Stimulated activated CD4-positive, alpha-beta T cell treated with anti-CD3 and anti-CD28 coated beads, Interleukin-2, amount 100 ng/mL, for 4 hours (primary cell): ENCODE measurements around the gene MYOM1.
"Not testable (repeated sequence)": the region's sequence is repeated elsewhere in the genome, so short reads cannot be mapped to it uniquely, and the experiment has no call there.

Experiments used
- DNase-seq: peaks from one replicate; pipeline ENCODE4 v3.0.0-alpha.2; 2020; ENCODE audit warnings: low read depth

MYOM1 gene

DNA sequence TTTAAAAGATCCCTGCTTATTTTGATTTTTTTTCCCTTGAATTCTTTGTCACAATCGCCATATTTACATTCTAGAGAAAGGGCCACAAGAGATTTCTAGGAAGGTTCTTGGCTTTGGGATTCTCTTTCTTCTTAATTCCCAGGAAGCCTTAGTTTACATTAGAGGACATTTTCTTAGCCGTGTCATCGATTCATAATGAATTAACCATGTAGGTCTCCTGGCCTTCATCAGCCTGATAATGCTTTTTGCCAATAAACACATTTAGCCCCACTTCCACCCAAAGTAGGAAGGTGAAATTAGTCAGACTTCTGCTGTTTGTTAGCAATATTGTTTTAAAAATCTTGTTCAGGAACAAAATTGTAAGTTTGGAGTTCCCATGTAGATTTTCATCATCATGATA, 135.6 kb downstream of the MYOM1 start:
- DNase-seq, result no peak

- no peak for DNase-seq
Measured at GRCh38 chr18:3083766-3084165, 136.0 kb downstream of the MYOM1 start.

DNA sequence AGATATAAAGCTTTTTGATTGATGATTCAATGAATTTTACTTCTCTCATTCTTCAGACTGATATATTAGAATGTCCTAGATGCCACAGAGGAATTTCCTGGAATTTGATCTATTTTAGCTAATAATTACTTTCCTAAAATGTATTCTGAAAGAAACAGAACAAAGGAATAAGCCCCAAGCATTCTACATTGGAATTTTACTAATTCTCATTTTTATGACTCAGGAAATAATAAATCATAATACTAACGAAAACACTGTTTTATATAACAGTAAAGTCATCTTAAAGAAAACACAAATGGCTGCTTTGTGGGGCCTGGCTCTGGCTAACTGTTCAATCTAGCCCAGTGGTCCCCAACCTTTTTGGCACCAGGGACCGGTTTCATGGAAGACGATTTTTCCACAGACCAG, 138.2 kb downstream of the MYOM1 start:
- DNase-seq, result no peak

DNA sequence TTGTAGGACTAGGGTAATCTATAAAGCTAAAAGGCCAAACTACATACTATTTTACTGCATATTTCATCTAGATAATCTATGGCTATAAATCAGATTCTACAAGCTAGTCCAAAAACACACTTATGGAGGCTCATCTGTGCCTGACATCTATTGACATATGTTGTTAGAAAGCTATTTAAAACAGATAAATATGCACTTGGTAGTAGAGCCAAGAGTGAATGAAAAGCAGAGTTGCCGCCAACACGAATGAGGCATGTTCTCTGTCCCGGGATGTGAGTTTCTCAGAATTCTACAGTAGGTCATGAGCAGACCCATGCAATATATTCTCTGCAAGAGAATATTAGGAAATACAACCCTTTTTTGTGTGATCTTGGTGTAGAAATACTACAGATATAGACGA, 140.1 kb downstream of the MYOM1 start:
- DNase-seq, result no peak

GRCh38 chr18:3075491-3075890, 144.3 kb downstream of the MYOM1 start:
- DNase-seq, result no peak

DNA sequence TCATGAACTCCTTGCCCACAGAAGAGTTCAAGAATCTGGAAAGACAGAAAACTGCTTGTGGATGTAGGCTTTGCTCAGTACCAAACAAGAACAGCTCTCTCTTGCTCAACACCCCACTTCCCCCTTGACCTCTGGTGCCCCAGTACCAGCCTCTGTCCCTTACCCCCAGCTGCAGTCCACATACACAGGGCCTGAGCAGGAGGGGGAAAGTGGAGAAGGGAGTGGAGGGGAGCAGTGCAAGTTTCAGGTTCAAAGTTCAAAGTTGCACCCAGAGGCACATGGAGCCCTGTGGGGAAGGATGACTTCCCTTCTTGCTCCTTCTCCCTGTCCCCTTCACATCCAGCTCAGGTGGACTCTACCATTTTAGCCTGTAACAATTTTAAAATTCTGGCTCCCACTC, 145.7 kb downstream of the MYOM1 start:
- no peak for DNase-seq

GRCh38 chr18:3073353-3073752, 146.4 kb downstream of the MYOM1 start:
- DNase-seq, result not testable (repeated sequence)

GRCh38 chr18:3071676-3072075, 148.1 kb downstream of the MYOM1 start:
- no peak for DNase-seq

DNA sequence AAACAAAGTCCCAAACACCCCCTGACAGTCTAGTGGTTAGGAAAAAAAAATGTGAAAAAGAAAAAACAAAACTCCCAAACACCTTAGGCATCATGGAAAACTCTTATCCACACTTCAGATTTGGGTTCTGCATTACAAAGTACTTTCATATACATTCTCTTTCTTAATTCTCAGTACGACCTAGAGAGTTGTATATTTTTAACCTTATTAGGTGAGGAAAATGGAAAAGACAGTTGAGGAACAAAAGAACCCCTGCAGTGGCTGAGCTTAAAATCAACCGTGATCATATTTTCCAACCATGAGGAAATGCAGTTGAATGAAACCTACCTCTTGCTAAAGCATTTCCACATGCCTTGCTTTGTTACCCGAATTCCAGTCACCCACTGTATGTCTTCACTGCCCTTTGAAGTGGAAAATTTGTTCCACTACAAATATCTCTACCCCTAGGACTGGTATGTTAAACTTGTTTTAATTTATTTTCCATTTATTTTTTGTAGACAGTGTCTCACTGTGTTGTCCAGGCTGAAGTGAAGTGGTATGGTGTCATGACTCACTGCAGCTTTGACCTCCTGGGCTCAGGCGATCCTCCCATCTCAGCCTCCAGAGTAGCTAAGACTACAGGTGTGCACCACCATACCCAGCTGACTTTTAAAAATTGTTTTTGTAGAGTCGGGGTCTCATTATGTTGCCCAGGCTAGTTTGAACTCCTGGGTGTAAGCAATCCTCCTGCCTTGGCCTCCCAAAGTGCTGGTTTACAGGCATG, 149.9 kb downstream of the MYOM1 start:
- DNase-seq, result no peak

GRCh38 chr18:3067722-3068121, 152.0 kb downstream of the MYOM1 start:
- no peak for DNase-seq

GRCh38 chr18:3067165-3067661, 152.6 kb downstream of the MYOM1 start:
- DNase-seq, result no peak

- no peak for DNase-seq
Measured at GRCh38 chr18:3066341-3067110, 153.2 kb downstream of the MYOM1 start.

- not testable (repeated sequence) for DNase-seq
Measured at GRCh38 chr18:3063766-3064165, 156.0 kb downstream of the MYOM1 start.

DNA sequence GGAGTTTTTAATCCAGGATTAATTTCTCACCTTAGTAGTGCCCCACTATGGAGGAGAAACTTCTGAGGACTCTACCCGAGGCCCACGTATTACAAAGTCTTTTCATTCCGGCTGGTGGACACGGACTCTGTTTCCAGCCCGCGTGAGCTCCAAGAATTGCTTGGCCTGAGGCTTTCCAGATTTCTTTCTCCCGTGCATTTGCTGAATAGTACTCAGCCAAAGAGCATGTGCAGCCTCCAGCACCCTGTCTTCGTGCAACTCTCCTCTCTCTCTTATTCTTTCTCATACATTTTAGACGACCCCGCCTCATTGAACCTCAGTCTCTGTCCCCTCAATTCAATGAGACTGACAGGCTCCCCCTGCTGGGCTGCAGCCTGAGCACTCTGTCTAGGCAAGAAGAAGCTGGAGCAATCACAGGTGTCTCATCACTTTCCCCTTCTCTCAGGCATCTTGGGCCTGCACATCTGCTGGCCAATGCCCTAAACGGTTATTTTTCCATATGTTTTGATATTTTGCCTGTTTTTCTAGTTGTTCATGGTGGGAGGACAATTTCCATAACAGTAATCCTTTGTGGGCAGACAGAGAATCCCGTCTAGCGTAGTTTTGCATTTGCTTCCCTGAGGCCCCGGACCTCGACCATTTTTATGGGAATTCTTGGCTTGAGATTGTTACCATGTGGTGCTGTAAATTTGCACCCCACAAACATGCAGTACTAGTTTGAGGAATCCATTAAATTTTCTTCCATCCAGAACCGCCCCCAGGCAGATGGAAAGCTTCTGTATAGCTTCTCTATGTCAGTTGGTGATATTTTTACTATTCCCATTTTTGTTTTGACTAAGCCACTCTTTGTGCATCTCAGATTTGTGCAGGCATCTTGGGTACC, 156.7 kb downstream of the MYOM1 start:
- peak; percentile 63 for DNase-seq

- DNase-seq, result no peak
Measured at GRCh38 chr18:3061581-3062312, 158.0 kb downstream of the MYOM1 start.

GRCh38 chr18:3060667-3061580, 158.8 kb downstream of the MYOM1 start:
- peak; percentile 26 for DNase-seq

DNA sequence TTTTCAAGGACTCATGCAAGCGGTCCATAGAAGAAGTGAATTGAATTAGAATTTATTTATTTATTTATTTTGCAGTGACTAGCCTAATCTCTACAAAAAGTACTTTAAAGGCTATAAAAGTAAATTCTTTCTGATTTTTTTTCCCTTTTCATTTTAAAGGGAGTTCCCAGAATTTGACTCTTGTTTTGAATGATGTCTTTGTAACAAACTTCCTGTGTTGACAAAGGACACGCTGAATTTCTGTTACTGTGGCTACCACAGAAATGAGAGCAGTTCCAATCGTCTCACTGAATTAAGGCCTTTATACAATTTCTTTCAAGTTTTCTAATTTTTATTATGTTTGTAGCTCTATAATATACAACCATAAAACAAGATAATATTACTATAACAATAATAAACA, 160.5 kb downstream of the MYOM1 start:
- no peak for DNase-seq

GRCh38 chr18:3058328-3059191, 161.2 kb downstream of the MYOM1 start:
- DNase-seq, result no peak

- no peak for DNase-seq
Measured at GRCh38 chr18:3057526-3057925, 162.2 kb downstream of the MYOM1 start.

DNA sequence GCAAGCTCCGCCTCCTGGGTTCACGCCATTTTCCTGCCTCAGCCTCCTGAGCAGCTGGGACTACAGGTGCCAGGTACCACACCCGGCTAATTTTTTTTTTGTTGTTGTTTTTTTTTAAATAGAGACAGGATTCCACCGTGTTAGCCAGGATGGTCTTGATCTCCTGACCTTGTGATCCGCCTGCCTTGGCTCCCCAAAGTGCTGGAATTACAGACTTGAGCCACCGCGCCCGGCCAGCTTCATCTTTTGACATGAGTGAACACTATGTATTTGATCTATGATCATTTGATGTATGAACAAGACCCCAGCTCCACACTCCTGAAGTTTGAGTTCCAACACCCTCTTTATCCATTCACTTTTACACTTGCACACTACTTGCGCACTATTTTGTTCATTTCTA, 163.5 kb downstream of the MYOM1 start:
- DNase-seq, result no peak
